ENCODE data around the gene LRRC59. TPM values are rescaled to one million over a fixed set of nuclear protein-coding genes. Genes with fewer than 3 reads are reported as not detected.

Gene LRRC59
- total and polyA plus RNA-seq, 2 of the 13 experiments (the other 11 are each of a cell fraction or from before 2014, with no cell fraction given), result 87.3 to 222 TPM

- no peaks in the 10 kb centered on the region for H3K9me3 ChIP-seq (ENCODE audit: low read length)
- no peaks in the 10 kb centered on the region for H3K79me2 ChIP-seq (ENCODE audit: insufficient read depth, low read length)
- no peaks in the 10 kb centered on the region for H4K20me1 ChIP-seq (ENCODE audit: insufficient read depth, low read length)
- H3K4me2 ChIP-seq (ENCODE audit: low read depth, low read length), result no peak overlapping the region
- TF ChIP-seq ZNF687 (CRISPR knock-in tag; IDR thresholded peaks at IDR 0.05) (0 out of 2 replicates have a peak, but pooled peaks have one; percentile 5), AKAP8 (CRISPR knock-in tag; IDR thresholded peaks at IDR 0.05) (no peak), TFE3 (CRISPR knock-in tag; IDR thresholded peaks at IDR 0.05) (no peak), SNAPC4 (CRISPR knock-in tag; IDR thresholded peaks at IDR 0.05) (no peak), AGO2 (optimal IDR thresholded peaks at IDR 0.05; ENCODE audit: low read depth, low read length) (peak; percentile 93), HNRNPL (IDR thresholded peaks at IDR 0.05; ENCODE audit: low read depth, low read length) (0 out of 2 replicates have a peak, but pooled peaks have one; percentile 33)
- H3K27ac ChIP-seq (ENCODE audit: extremely low read length, insufficient read depth, low read length), result no peak overlapping the region
- no peak overlapping the region for H3K9ac ChIP-seq (ENCODE audit: insufficient read depth, low read depth, low read length)
- no TSS peak for BruUV-seq (replicated peaks)
- FAIRE-seq (no peak), ATAC-seq (no peak), DNase-seq (ENCODE audit: low spot score) (no peak)
- peaks cover 32 to 50% of the 10 kb centered on the region in 2 experiments for H3K36me3 ChIP-seq (replicated peaks in 1 of 2; ENCODE audit: control insufficient read depth in 1 of 2, insufficient read depth in 2 of 2, low read length in 2 of 2)
- 0 out of 2 replicates have a peak, but pooled peaks cover 3% of the 10 kb centered on the region for H3K4me1 ChIP-seq (ENCODE audit: insufficient read depth, low read length)
- intact Hi-C loops (cut with micrococcal nuclease; ENCODE audit: unreplicated experiment), result no loop called here
- no peak overlapping the region for H3K4me3 ChIP-seq (replicated peaks in 1 of 3; ENCODE audit: insufficient read depth in 1 of 3, low read depth in 2 of 3, low read length in 3 of 3)
- no peak overlapping the region for H2AFZ ChIP-seq (ENCODE audit: low read length)
- in situ Hi-C loops (cut with HindIII; ENCODE audit: extremely low pct_ligation_motif_present, low pct_unique_long_range_greater_than_20kb), result no loop called here
- ChIA-PET CTCF (ENCODE audit: low intra/inter-chr PET ratio, low total read pairs) (no interaction called here), POLR2A (no interaction called here)
- H3K27me3 ChIP-seq (ENCODE audit: control insufficient read depth in 1 of 2, insufficient read depth in 2 of 2, low read length in 2 of 2), result no peaks in the 10 kb centered on the region
- 100% methylated on average over 15 of the region's 27 CpGs for WGBS (ENCODE audit: low lambda C conversion rate)
These were observed 43.6 kb downstream of the LRRC59 start for GRCh38 chr17:50353600-50354195.

Measured in HepG2 (cell line).